G401.6 (cell line): ENCODE measurements around the gene HPCAL1.

ENCODE experiments used
- FAIRE-seq: peaks from 2 replicates; lab custom pipeline; 2012; peaks lifted over from hg19 to GRCh38; lab: Jason Lieb, UNC

The HPCAL1 gene

DNA sequence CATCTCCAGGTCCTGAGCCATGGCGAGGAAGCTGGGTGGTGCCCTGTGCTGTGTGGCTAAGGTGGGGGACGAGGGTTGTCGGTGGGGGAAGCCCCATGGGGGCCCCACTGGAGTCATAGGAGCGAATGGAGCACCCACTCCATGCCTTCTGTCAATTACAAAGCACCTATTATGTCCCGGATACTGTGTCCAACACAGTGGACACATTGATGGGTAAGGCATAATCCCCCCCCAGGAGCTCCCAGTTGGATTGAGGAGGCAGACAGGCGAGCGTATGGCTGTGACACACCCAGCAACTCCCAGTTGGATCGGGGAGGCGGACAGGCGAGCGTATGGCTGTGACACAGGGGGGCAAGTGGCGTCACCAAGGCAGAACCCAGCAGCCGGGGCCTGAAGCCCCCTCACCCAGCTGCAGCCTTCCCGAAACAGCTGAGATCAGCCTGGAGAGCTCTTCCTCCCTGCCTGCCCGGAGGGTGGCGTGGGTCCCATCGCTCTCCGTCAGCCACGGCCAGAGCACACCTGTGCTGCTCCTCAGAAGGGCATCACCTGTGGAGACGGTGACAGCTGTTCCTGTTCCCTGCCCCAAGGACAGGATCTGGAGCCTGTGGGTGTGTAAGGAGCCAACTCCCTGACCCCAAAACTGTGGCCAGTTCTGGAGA is 69.6 kb downstream of the HPCAL1 start:
- FAIRE-seq: no peak

DNA sequence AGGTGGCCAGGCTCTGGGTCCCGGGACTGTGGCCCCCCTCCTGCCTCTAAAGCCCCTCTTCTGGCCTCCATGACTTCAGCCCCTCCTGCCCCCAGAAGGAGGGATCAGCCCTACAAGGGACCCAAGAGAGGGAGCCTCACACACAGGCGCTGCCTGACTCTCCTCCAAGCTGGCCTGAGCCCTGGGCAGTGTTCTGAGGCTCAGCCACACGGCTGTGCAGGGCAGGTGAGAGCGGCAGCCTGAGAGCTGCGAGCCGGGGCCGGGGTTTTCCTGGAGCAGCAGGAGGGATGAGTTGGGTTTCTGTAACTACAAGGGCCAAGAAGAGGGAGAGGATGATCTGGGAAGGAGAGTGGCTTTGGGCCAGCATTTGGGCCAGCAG is 70.1 kb downstream of the HPCAL1 start:
- FAIRE-seq: no peak

DNA sequence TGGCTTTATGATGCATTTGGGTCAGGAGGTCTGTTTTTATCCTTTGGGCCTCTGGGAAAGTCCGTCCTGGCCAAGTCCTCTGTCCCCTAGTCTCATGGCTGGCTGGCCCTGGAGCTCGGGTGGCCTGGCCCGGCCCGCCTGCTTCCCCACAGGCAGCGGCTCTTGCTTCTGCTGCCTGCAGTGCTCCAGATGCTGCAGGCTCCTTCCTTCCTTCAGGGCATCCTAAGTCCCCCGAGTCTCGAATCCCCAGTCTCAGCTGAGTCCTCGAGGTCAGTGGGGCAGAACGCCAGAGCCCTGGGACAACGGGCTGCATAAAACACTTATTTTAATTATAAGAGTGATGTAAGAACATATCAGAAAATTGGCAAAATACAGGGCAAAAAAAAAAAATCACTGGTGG is 71.2 kb downstream of the HPCAL1 start:
- no peak for FAIRE-seq

DNA sequence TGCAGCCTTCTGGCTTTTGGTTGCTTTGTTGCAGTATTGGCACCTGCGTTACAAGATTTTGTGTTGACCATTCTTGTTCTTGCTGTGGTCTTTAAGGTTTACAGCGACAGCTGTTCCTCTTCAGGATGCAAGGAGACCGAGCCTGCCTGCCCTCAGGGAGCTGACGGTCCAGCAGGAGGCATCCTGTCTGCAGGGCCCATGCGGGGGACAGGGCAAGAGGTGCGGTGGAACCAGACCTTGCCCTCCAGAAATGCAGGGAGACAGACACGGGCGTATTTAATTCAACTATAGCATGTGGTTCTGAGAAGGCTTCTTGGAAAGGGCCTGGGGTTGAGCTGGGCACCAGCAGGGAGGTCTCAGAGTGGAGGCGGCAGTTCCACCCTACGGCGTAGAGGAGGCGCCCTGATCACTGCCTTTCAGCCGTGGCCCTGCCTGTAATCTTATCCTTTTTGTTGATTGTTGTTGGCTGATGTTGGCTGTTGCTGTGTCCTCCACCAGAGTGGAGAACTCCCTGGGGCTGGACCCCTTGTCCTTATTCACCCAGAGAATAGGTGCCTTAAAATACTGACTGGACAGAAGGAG is 71.7 kb downstream of the HPCAL1 start:
- no peak for FAIRE-seq

DNA sequence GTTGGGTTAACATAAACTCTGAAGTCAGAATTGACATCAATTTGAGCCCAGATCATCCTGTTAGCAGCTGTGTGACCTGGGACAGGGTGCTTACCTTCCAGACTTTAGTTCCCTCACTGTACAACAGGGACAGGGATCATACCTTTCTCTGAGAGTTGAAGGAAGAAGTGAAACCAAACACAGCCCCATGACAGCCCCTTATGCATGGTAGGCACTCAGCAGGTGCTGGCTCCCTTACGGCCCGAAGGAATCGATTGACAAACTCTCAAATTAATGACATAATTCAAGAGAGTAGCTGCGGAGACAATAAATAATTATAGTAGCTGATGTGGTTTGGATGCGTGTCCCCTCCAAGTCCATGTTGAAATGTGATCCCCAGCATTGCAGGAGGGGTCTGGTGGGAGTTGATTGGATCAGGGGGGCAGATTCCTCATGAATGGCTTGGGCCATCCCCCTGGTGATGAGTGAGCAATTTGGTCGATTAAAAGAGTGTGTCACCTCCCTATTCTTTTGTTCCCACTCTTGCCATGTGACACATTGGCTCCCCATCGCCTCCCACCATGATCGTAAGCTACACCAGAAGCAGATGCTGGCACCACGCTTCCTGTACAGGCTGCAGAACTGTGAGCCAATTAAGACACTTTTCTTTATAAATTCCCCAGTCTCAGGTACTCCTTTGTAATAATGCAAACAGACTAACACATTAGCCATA is 73.0 kb downstream of the HPCAL1 start:
- FAIRE-seq: no peak

DNA sequence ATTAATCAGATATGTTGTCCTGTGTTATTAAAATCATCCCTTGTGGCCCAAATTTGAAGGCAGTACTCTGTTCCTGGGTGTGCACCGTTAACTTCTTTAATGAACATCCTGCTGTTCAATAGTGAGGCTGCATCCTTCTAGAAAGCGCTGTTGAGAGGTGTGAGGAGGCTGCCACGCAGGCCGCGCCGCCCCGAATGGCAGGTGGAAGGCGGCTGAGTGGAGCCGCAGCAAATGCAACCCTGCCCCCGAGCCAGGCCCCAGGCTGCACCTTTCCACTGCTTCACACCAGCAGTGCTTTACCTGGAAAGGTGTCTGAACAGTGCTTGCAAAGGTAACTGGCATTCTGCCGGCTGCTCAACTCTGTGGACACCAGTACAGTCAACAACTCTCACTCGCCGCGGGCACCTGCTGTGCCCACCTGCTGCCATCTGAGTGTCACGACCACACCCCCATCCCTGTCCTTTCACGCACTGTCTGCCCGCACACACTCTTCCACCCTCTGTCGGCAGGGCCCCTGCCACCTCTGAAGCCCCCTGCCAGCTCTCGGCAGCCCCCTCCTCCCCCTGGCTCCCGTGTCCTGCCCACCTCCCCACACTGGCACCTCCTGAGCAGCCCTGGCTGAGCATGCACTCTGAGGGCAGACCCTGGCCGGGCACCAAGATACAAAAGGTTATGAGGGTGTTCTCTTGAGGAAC is 74.5 kb downstream of the HPCAL1 start:
- FAIRE-seq: no peak

DNA sequence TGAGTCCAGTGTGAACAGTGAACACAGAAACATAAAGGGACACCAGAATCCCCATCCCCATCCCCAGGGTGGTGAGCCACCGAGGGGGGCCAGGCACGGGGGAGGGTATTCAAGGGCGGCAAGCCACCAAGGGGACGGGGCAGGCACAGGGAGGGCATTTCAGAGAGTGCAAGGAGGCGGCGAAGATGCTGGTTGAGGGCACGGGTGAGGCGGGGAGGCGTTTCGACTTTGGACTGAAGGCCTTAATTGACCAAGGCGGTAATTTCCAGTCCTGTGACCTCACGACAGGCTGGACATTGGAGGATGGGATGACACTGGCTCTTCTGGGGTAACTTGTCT is 75.0 kb downstream of the HPCAL1 start:
- no peak for FAIRE-seq

DNA sequence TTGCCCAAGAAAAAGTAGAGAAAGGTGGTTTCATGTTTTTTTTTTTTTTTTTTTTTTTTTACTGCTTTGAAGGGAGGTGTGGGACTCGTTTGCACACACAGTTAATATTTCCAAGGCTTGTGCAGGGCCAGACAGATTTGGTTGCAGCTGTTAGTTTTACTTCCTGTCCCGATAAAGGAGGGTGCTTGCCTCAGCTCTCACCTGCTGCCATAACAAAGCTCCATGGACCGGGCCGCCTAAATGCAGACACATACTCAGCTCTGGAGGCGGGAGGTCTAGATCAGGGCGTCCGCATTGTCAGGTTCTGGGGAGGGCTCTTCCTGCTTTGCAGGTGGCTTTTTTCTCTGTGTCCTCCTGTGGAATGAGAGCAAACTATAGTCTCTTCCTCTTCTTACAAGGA is 75.5 kb downstream of the HPCAL1 start:
- no peak for FAIRE-seq

DNA sequence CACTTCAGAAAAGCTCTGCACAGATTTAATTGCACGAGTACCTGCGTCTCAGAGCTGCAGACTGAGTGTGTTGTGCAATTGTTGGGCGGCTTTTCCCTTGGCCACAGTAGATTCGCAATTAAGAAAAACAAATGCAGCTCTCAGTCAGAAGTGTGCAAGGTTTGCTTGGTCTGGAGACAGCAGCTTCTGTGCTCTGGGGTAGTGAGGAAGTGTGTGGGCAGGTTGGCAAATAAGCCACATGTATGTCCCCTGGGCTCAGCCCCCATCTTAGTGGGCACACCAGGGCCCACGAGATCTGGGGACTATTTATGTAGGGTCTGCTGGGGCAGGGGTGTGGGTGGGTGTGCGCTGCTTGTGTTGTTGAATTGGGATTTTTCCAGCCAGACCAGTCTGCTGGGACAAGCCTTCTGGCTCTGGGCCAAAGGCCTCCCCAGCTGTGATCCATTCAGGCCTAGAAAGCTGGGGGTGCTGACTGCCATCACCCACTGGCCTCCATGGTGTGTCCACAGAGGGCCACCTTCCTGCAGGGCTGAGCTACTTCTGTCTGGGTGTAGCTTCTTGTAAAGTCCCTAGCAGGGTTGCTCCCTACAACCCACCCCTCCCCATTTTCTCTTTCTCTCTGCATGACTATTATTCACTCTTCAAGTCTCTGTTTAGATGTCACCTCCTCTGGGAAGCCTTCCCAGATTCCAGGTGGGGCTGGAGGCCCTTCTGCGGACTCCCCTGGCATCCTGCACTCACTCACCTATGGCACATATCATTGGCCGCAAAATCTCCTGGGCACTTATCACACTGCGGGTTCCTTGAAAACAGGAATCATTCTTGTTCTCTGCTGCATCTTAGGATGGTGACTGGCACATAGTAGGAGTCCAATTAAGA is 77.6 kb downstream of the HPCAL1 start:
- no peak for FAIRE-seq

DNA sequence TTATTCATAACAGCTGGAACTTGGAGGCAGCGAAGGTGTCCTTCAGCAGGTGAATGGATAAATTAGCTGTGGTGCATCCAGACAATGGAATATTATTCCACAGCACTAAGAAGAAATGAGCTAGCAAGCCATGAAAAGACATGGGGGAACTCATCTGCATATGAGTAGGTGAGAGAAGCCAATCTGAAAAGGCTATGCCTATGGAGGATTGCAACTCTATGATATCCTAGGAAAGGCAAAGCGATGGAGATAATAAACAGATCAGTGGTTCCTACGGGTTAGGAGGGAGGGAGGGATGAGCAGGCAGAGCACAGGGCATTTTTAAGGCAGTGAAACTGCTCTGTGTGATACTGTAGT is 79.3 kb downstream of the HPCAL1 start:
- FAIRE-seq: no peak

DNA sequence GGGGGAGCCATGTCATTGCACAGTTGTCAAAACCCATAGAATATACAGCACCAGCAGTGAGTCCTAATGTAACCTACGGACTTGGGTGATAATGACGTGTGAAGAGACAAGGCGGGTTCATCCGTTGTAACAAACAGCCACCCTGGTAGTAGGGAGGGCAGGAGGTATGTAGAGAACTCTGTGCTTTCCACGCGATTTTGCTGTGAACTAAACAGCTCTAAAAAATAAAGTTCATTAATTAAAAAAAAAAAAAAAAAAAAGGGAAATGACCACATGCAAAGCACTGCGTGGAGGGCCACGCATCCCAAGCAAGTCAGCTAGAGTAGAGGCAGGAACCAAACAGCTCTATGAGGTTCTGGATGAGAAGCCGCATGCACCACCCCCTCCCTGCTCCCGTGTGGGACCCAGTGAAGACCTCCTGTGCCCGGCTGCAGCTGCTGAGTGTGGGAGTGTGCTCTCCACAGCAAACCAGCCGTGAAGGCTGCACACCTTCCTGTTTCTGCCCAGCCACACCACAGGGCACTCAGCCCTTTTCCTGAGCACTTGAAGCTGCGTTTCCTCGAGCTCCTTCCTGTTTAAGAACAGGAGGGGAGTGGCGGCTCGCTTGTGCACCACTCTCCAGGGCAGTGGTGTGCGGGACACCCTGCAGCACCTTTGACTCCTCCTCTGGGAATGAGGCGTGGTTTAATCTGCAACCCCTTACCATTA is 79.8 kb downstream of the HPCAL1 start:
- FAIRE-seq: no peak

DNA sequence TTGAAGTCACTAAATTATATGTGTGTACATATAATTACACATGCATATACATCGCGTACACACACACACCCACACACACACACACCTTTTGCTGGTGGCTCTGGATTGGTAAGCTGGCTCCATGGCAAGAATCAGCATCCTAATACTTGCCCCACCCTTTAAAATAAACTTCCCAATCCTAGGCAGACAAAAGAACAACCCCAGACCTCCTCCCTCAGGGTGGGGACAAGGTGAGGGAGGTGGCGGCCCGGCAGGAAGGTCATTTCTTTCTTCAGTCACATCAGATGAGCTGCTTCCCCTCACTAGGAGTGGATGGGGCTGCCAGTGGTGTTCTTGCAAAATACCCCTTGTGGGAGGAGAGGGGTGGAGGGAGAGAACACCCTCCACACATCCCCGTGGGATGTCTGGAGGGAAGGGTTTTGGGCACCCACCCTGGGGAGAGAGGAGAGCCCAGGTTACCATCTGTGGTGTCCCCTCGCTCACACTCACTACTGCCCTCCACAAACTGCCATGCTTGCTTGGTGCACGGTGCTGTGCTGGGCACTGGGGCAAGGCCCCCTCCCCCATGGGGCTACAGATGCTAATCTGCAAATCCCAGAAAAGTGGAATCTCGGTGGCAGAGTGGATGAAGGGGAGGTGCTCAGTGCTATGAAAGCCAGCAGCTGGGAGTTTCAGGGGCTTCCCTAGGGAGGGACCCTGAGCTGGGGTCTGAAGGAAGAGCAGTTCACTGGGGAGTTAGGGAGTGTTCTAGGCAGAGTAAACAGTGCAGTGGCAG is 81.4 kb downstream of the HPCAL1 start:
- no peak for FAIRE-seq

DNA sequence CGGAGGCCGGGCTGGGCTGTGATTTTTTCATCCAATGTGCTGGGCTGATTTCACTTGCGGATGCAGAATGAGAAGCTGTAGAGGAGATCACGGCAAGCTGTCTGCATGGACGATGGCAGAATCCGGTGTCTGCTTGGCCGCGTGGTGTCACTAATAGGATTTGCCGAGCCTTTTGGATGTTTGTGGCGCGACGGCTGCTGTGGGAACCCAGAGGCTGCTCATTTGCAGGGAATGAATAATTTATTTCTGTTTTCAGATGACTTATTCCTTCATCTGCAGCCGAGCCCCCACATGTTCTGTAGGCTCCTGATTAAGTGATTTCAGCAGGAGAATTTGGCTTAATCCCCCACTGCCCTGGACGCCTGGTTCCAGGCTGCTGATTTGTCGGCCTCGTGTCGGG is 82.8 kb downstream of the HPCAL1 start:
- FAIRE-seq: no peak

DNA sequence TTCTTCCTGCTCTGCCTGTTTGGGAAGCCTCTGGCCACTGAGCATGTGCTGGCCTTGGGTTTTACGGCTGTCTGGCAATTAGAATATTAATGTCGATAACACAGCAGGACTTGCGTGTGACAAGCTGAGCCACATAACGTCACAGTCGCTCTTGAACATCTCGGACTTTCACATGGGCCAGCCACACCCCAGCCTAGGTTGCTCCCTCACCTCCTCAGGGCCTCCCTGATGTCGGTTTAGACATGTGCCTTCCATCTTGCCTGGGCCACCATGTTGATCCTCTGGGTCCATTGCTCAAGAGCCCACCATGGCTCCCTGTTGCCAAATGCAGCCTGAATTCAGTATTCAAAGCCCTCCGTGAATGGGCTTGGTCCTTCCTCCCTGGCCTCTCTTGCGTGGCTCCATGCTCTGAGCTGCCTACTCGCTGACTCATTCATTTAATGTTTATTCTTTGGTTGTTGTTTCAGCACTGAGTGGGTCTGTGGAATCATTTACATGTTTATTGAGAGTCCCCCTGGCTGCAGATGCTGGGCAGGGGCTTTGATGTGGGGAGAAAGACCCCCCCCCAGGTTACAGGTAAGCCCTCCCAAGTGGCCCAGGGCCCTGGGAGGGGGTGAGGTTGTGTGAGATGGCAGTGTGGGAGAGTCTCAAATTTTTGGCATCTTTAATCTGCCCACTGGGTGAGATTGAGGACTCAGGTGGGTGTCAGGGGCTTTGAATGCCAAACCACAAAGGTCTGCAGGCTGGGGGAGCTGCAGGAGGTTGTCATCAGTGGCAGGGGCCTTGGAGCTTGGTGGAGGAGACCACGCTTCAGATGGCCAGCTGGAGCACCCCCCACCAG is 83.4 kb downstream of the HPCAL1 start:
- no peak for FAIRE-seq

DNA sequence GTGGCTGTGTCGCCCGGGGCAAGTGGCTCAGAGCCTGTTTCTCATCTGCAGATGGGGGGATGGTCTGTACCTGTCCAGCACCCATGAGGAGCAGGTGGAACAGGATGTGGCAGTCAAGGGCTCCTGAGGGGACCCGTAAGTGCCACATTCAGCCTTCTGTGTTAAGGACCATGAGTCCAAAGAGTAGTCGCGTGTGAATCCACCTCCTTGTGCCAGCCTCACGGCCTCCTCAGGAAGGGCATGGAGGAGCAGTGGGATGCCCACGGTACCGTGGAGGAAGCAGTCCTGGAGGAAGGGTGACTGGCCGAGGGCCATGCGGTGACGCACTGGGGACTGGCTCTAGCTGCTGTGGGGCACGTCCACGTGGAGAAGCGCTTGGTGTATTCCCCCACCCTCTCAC is 84.3 kb downstream of the HPCAL1 start:
- no peak for FAIRE-seq

DNA sequence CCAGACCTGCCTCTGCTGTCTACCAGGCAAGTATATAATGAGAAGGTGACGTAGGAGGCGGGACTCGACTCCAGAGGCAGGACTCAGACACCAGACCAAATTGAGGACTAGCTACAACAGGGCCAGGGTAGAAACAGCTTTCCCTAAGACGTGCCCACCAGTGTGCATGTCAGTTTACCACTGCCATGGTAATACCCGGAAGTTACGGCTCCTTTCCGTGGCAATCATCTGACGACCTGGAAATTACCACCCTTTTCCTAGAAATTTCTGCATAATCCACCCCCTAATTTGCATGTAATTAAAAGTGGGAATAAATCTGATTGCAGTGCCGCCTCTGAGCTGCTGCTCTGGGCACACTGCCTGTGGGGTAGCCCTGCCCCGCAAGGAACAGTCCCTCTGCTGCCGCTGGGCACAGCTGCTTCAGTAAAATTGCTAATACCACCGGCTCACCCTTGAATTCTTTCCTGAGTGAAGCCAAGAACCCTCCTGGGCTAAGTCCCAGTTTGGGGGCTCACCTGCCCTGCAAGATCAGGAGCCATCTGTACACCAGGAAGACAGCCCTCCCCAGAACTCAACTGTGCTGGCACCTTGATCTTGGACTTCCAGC is 86.4 kb downstream of the HPCAL1 start:
- FAIRE-seq: no peak

DNA sequence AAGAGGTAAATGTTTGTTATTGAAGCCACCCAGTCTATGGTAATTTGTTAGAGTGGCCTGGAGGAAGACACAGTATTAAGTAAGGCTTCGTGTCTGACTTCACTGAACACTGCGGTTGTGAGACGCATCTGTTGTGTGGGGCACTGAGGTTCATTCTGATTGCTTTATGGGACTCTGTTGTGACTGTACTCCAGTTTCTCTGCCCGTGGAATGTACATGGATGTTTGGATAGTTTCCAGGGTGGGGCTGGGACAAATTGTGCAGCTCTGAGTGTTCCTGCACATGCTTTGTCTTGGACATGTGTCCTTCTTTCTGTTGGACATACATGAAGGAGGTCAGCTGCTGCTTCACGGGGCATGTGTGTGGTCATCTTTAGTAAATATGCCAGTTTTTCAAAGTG is 86.9 kb downstream of the HPCAL1 start:
- FAIRE-seq: no peak

DNA sequence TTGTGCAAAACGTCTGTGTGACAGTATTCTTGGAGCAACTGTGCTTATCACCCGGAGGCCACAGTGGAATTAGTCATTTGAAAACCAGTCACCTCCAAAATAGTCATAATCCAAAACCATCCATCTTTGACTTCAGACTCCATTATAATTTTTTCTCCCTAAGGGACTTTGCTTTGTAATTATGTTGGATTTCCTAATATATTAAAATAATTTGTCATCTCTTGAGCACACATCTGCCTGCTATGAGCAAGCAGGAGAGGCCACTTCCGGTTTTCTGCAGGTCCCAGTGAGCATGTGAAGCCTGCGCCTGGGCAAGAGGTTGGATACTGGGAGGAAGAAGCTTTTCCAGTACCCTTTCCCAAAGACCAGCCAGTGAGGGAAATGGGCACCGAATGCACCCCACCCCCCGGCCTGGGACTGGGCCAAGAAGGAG is 87.7 kb downstream of the HPCAL1 start:
- no peak for FAIRE-seq

DNA sequence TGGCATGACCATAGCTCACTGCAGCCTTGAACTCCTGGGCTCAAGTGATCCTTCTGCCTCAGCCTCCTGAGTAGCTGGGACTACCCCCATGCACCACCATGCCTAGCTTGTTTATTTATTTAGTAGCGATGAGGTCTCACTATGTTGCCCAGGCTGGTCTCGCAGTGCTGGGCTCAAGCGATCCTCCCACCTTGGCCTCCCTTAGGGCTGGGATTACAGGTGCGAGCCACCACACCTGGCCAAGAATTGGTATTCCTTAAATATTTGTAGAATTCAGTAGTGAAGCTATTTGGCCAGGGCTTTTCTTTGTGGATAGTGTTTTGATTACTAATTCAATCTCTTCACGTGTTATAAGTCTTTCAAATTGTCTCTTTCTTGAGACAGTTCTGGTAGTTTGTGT is 89.4 kb downstream of the HPCAL1 start:
- FAIRE-seq: no peak

DNA sequence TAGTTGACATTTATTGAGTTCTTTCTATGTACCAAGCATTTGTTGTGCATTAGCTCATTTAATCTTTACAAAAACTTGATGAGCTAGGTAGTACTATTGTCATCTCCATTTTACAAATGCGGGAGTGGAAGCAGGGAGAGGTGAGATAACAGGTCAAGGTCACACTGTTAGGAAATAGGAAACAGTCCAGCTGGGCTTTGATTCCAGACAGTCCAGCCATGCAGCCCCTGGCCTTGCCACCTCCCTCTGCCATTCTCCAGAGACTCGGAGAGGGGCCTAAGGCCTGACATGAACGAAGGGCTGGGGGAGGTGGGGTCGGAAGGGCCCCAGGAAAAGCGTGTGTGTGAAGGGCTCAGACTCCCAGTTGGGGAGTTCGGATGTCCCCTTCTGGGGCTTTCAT is 89.8 kb downstream of the HPCAL1 start:
- no peak for FAIRE-seq
